Endodermal cell (in vitro differentiated cells): Measurements from ENCODE around the gene ROBO1. TPM values are rescaled to one million over a fixed set of nuclear protein-coding genes. Genes with fewer than 3 reads are reported as not detected.

Experiments
- DNase-seq: peaks from one replicate; pipeline ENCODE4 v3.0.0-alpha.2; 2017
- H3K27ac ChIP-seq: 2 replicates; pipeline ENCODE4 v1.5.1; 2013; ENCODE audit warnings: mild to moderate bottlenecking, low read depth, low read length, moderate library complexity
- H3K27me3 ChIP-seq: 2 replicates; pipeline ENCODE4 v1.6.1; 2013; ENCODE audit warnings: mild to moderate bottlenecking, low read length, moderate library complexity; ENCODE audit not compliant: insufficient read depth, control insufficient read depth, poor library complexity, severe bottlenecking
- H3K36me3 ChIP-seq: 2 replicates; pipeline ENCODE4 v1.7.0; 2013; ENCODE audit warnings: mild to moderate bottlenecking, low read length, moderate library complexity; ENCODE audit not compliant: control insufficient read depth, insufficient read depth
- H3K4me1 ChIP-seq: one replicate; pipeline ENCODE4 v1.7.0; 2013; ENCODE audit warnings: low read length; ENCODE audit not compliant: control insufficient read depth, insufficient read depth
- H3K4me3 ChIP-seq: 2 replicates; pipeline ENCODE4 v1.5.1; 2013; ENCODE audit warnings: mild to moderate bottlenecking, low read length, moderate library complexity
- H3K9ac ChIP-seq: 2 replicates; pipeline ENCODE4 v1.6.1; 2013; ENCODE audit warnings: mild to moderate bottlenecking, low read length, moderate library complexity; ENCODE audit not compliant: poor library complexity, severe bottlenecking; ENCODE audit errors: extremely low read depth
- H3K9me3 ChIP-seq: 2 replicates; pipeline ENCODE4 v1.6.1; 2013; ENCODE audit warnings: mild to moderate bottlenecking, low read length, moderate library complexity; ENCODE audit not compliant: control insufficient read depth
- H3K27ac Mint-ChIP-seq: 2 replicates; pipeline ENCODE4 v1.8.0; 2020; ENCODE audit warnings: mixed read lengths
- H3K27me3 Mint-ChIP-seq: 2 replicates; pipeline ENCODE4 v1.8.0; 2021; ENCODE audit warnings: mild to moderate bottlenecking, mixed read lengths; ENCODE audit not compliant: insufficient read depth
- H3K36me3 Mint-ChIP-seq: 2 replicates; pipeline ENCODE4 v1.8.0; 2020; ENCODE audit warnings: low read depth, mixed read lengths
- H3K4me1 Mint-ChIP-seq: 2 replicates; pipeline ENCODE4 v1.8.0; 2020; ENCODE audit warnings: mixed read lengths
- H3K4me3 Mint-ChIP-seq: 2 replicates; pipeline ENCODE4 v1.8.0; 2020; ENCODE audit warnings: mild to moderate bottlenecking, moderate library complexity, mixed read lengths
- H3K9me3 Mint-ChIP-seq: 2 replicates; pipeline ENCODE4 v1.8.0; 2020; ENCODE audit warnings: mild to moderate bottlenecking, mixed read lengths
- CTCF ChIP-seq: fragments of 200-600 bp; sonication (generic); conservative IDR thresholded peaks from 2 replicates; pipeline ENCODE4 v1.5.0; 2021; ENCODE audit warnings: antibody characterized with exemption, mild to moderate bottlenecking
- WGBS, 2 experiments: methylation state at CpG; one replicate each; pipeline versions ENCODE4 v1.1.5 to v1.1.7; 2013; ENCODE audit warnings: missing lambda C conversion rate in 2 of 2, mixed read lengths in 1 of 2; ENCODE audit not compliant: insufficient coverage in 1 of 2, insufficient read length in 1 of 2; 5-methylcytosine and 5-hydroxymethylcytosine counted together
- total RNA-seq, 2 donors: library from RNA; stranded (reverse); fragmentation: NEBNext Ultra II Directional in 1 of 2; extraction: Animal tissue kit (Norgen Biotek cat#: 25700) in 1 of 2; gene quantifications; 2 replicates in 1 of 2; 3 replicates in 1 of 2; pipeline ENCODE4 v1.2.1, GENCODE V29; 2021

Gene ROBO1
- total RNA-seq, 2 donors from 2014 or later = 74.8 to 75.9 TPM

GRCh38 chr3:78993375-78993774, 774.4 kb downstream of the ROBO1 start:
- no peak for DNase-seq
- H3K4me3 ChIP-seq = no peak overlapping the region
- no peak overlapping the region for H3K27ac ChIP-seq
- H3K27me3 ChIP-seq = peaks cover 17% of the 10 kb centered on the region
- H3K27me3 Mint-ChIP-seq = peaks cover 14% of the 10 kb centered on the region
- H3K36me3 Mint-ChIP-seq = peaks cover 9% of the 10 kb centered on the region
- no peak overlapping the region for H3K27ac Mint-ChIP-seq
- no peak overlapping the region for H3K4me3 Mint-ChIP-seq
- peaks cover 24% of the 10 kb centered on the region for H3K4me1 Mint-ChIP-seq
- H3K9me3 Mint-ChIP-seq = peaks cover 9% of the 10 kb centered on the region
- H3K4me1 ChIP-seq = no peaks in the 10 kb centered on the region
- peaks cover 16% of the 10 kb centered on the region for H3K9me3 ChIP-seq
- H3K36me3 ChIP-seq = no peaks in the 10 kb centered on the region
- TF ChIP-seq CTCF = no peak
- H3K9ac ChIP-seq = no peak overlapping the region
- WGBS, 2 experiments = 80 to 88% methylated on average over 1 to 4 of the region's 4 CpGs

DNA sequence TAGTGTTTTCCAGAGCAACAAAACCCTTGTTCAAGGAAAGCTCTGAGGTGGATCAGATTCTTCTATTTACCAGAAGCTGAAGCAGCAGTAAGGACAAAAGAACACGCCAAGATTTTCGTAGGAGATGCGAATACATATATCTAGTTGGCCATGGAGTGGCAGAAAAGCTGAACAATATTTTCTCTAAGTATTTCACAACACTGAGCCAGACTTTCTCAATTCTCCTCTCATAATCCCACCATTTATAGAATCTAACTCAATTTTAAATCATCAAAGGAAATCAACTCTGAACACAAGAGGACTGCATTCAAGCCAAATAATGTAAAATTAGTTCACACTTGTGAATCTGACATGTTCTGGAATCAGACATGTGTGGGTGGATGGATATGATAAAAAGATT, 775.0 kb downstream of the ROBO1 start:
- Histone ChIP-seq H3K9ac (no peak overlapping the region), H3K4me1 (no peaks in the 10 kb centered on the region), H3K27me3 (peaks cover 12% of the 10 kb centered on the region), H3K27ac (no peak overlapping the region), H3K4me3 (no peak overlapping the region), H3K36me3 (no peaks in the 10 kb centered on the region), H3K9me3 (peaks cover 16% of the 10 kb centered on the region)
- peaks cover 9% of the 10 kb centered on the region for H3K9me3 Mint-ChIP-seq
- H3K4me3 Mint-ChIP-seq = no peak overlapping the region
- 92 to 96% methylated on average over 2 to 3 of the region's 3 CpGs for WGBS, 2 experiments
- DNase-seq = no peak
- H3K4me1 Mint-ChIP-seq = peaks cover 28% of the 10 kb centered on the region
- no peak for TF ChIP-seq CTCF
- H3K27me3 Mint-ChIP-seq = peaks cover 10% of the 10 kb centered on the region
- H3K27ac Mint-ChIP-seq = no peak overlapping the region
- H3K36me3 Mint-ChIP-seq = peaks cover 9% of the 10 kb centered on the region

- H3K27me3 ChIP-seq = peaks cover 8% of the 10 kb centered on the region
- H3K9ac ChIP-seq = no peak overlapping the region
- H3K27ac ChIP-seq = no peak overlapping the region
- peaks cover 9% of the 10 kb centered on the region for H3K9me3 Mint-ChIP-seq
- no peak for TF ChIP-seq CTCF
- H3K4me3 Mint-ChIP-seq = no peak overlapping the region
- H3K4me3 ChIP-seq = no peak overlapping the region
- no peaks in the 10 kb centered on the region for H3K4me1 ChIP-seq
- peaks cover 29% of the 10 kb centered on the region for H3K4me1 Mint-ChIP-seq
- H3K27ac Mint-ChIP-seq = no peak overlapping the region
- no peaks in the 10 kb centered on the region for H3K36me3 ChIP-seq
- peaks cover 7% of the 10 kb centered on the region for H3K27me3 Mint-ChIP-seq
- H3K36me3 Mint-ChIP-seq = peaks cover 9% of the 10 kb centered on the region
- DNase-seq = no peak
- peaks cover 16% of the 10 kb centered on the region for H3K9me3 ChIP-seq
Observed at GRCh38 chr3:78992400-78992799, 775.4 kb downstream of the ROBO1 start.
